ENCODE data around the gene GALNTL6.

- TF ChIP-seq BHLHE40 (IDR thresholded peaks at IDR 0.05; ENCODE audit: borderline replicate concordance) (no peak), TARDBP (IDR thresholded peaks at IDR 0.05) (no peak), FOXA1 (IDR thresholded peaks at IDR 0.05) (no peak)
Observed at GRCh38 chr4:171876636-171877035, 63.4 kb downstream of the GALNTL6 start.
